HepG2 (cell line): Measurements from ENCODE around the gene NT5DC1. TPM values are rescaled to one million over a fixed set of nuclear protein-coding genes. Genes with fewer than 3 reads are reported as not detected.

Experiments used
- EHMT2 ChIP-seq: fragments of 200-600 bp; sonication (generic); IDR thresholded peaks from 2 replicates; pipeline ENCODE4 v1.7.0; 2017; ENCODE audit warnings: antibody characterized with exemption, low read depth, low read length, borderline replicate concordance
- ETS1 ChIP-seq: sonication (generic); formaldehyde crosslinking; IDR thresholded peaks from 2 replicates; pipeline ENCODE4 v1.4.0; 2020; ENCODE audit warnings: missing genetic modification reagents
- GABPA ChIP-seq, 2 experiments: IDR thresholded peaks; 2 replicates each; pipeline ENCODE4 v1.6.1; 2011 to 2016; ENCODE audit warnings: low read depth in 2 of 2, low read length in 1 of 2, missing biosample characterization in 1 of 2, missing genetic modification characterization in 1 of 2
- HMG20B ChIP-seq: conservative IDR thresholded peaks from 2 replicates; pipeline ENCODE4 v1.6.1; 2016; ENCODE audit warnings: missing genetic modification reagents, missing compliant biosample characterization
- HMGA1 ChIP-seq: sonication (generic); formaldehyde crosslinking; conservative IDR thresholded peaks from 2 replicates; pipeline ENCODE4 v1.4.0; 2020; ENCODE audit warnings: missing genetic modification reagents
- IKZF4 ChIP-seq: sonication (generic); formaldehyde crosslinking; IDR thresholded peaks from 2 replicates; pipeline ENCODE4 v1.5.1; 2020; ENCODE audit warnings: borderline replicate concordance, mild to moderate bottlenecking, low read depth, missing genetic modification reagents; ENCODE audit errors: not compliant biosample characterization
- KAT8 ChIP-seq: IDR thresholded peaks from 2 replicates; pipeline ENCODE4 v1.6.1; 2016; ENCODE audit warnings: missing genetic modification reagents, missing compliant biosample characterization
- KLF6 ChIP-seq: IDR thresholded peaks from 2 replicates; pipeline ENCODE4 v1.8.0; 2016; ENCODE audit warnings: missing biosample characterization, missing genetic modification reagents
- NR2F6 ChIP-seq, 2 experiments: IDR thresholded peaks; 2 replicates each; pipeline ENCODE4 v1.6.1; 2016; ENCODE audit warnings: antibody characterized with exemption in 1 of 2, mild to moderate bottlenecking in 1 of 2
- RARG ChIP-seq: sonication (generic); formaldehyde crosslinking; IDR thresholded peaks from 2 replicates; pipeline ENCODE4 v1.4.0; 2020; ENCODE audit warnings: low read depth, mild to moderate bottlenecking, missing genetic modification reagents
- SAP130 ChIP-seq: IDR thresholded peaks from 2 replicates; pipeline ENCODE4 v1.6.1; 2016; ENCODE audit warnings: low read depth
- SP5 ChIP-seq: IDR thresholded peaks from 2 replicates; pipeline ENCODE4 v1.6.1; 2016; ENCODE audit warnings: low read depth, borderline replicate concordance
- TCF7 ChIP-seq: sonication (generic); IDR thresholded peaks from 2 replicates; pipeline ENCODE4 v1.6.1; 2016; ENCODE audit warnings: antibody characterized with exemption, low read depth
- TEF ChIP-seq: sonication (generic); formaldehyde crosslinking; IDR thresholded peaks from 2 replicates; pipeline ENCODE4 v1.5.0; 2020; ENCODE audit warnings: missing genetic modification reagents
- TFAP4 ChIP-seq: sonication (generic); IDR thresholded peaks from 2 replicates; pipeline ENCODE4 v1.6.1; 2016; ENCODE audit warnings: low read depth, borderline replicate concordance
- XBP1 ChIP-seq: sonication (generic); formaldehyde crosslinking; IDR thresholded peaks from 2 replicates; pipeline ENCODE4 v1.5.0; 2020; ENCODE audit warnings: missing genetic modification reagents
- ZBTB43 ChIP-seq: sonication (generic); formaldehyde crosslinking; conservative IDR thresholded peaks from 2 replicates; pipeline ENCODE4 v1.4.0; 2020; ENCODE audit warnings: missing genetic modification reagents
- ZFP37 ChIP-seq: sonication (generic); formaldehyde crosslinking; IDR thresholded peaks from 2 replicates; pipeline ENCODE4 v1.4.0; 2020; ENCODE audit warnings: missing genetic modification reagents, borderline replicate concordance
- ZFP62 ChIP-seq: sonication (generic); formaldehyde crosslinking; IDR thresholded peaks from 2 replicates; pipeline ENCODE4 v1.4.0; 2020; ENCODE audit warnings: missing genetic modification reagents
- ZKSCAN5 ChIP-seq: sonication (generic); formaldehyde crosslinking; IDR thresholded peaks from 2 replicates; pipeline ENCODE4 v1.5.1; 2020; ENCODE audit warnings: mild to moderate bottlenecking, missing genetic modification reagents
- ZNF484 ChIP-seq: sonication (generic); formaldehyde crosslinking; IDR thresholded peaks from 2 replicates; pipeline ENCODE4 v1.5.1; 2020; ENCODE audit warnings: mild to moderate bottlenecking, low read depth, missing genetic modification reagents, borderline replicate concordance
- ZNF580 ChIP-seq: IDR thresholded peaks from 2 replicates; pipeline ENCODE4 v1.6.1; 2016; ENCODE audit warnings: low read depth, borderline replicate concordance
- ZNF639 ChIP-seq: conservative IDR thresholded peaks from 2 replicates; pipeline ENCODE4 v1.6.1; 2018; ENCODE audit warnings: missing genetic modification reagents
- ZNF740 ChIP-seq: sonication (generic); formaldehyde crosslinking; IDR thresholded peaks from 2 replicates; pipeline ENCODE4 v1.4.0; 2020; ENCODE audit warnings: missing genetic modification reagents
- polyA plus RNA-seq, 8 experiments: library from polyadenylated mRNA; depleted of rRNA in 3 of 8; stranded (reverse) in 7 of 8; unstranded in 1 of 8; fragments of >200 nt; fragmentation: Illumina TruSeq in 4 of 8; extraction: Trizol in 4 of 8; gene quantifications; 2 replicates each; pipeline versions ENCODE4 v1.2.1 to v1.2.3, GENCODE V29; 2011 to 2016; ENCODE audit warnings: low read depth in 4 of 8, missing spikeins in 1 of 8, mixed read lengths in 1 of 8; ENCODE audit not compliant: insufficient read depth in 1 of 8
- total RNA-seq, 5 experiments: library from RNA; depleted of rRNA; stranded (reverse); fragments of >200 nt; fragmentation: Illumina TruSeq; extraction: Trizol; gene quantifications; 2 replicates each; pipeline ENCODE4 v1.2.3, GENCODE V29; 2016; ENCODE audit warnings: low read depth in 1 of 5

NT5DC1 gene
- total and polyA plus RNA-seq, 2 of the 13 experiments (the other 11 are each of a cell fraction or from before 2014, with no cell fraction given), result 27.0 to 56.1 TPM

GRCh38 chr6:116280161-116280932 lies 179.7 kb downstream of the NT5DC1 start (continued):
- peak; percentile 43; the same call in 1 of the 2 replicates for TF ChIP-seq TFAP4
- peak; percentile 85 for TF ChIP-seq EHMT2
- TF ChIP-seq ZBTB43 (CRISPR knock-in tag), result 0 out of 2 replicates have a peak, but pooled peaks have one; percentile 2
- no peak for TF ChIP-seq IKZF4 (CRISPR knock-in tag)
- TF ChIP-seq GABPA (IDR thresholded peaks at IDR 0.05; ENCODE audit: low read depth, low read length), result no peak
- TF ChIP-seq GABPA (CRISPR knock-in tag; IDR thresholded peaks at IDR 0.05; ENCODE audit: low read depth), result no peak
- no peak for TF ChIP-seq SP5 (CRISPR knock-in tag)
- no peak for TF ChIP-seq ZFP62 (CRISPR knock-in tag)
- TF ChIP-seq TCF7, result no peak
- TF ChIP-seq ZNF580, result no peak
- no peak for TF ChIP-seq HMGA1
- TF ChIP-seq ETS1 (CRISPR knock-in tag), result no peak
- no peak for TF ChIP-seq HMG20B (CRISPR knock-in tag)
- TF ChIP-seq ZNF484 (CRISPR knock-in tag), result no peak
- no peak for TF ChIP-seq ZKSCAN5 (CRISPR knock-in tag)
- TF ChIP-seq NR2F6 (IDR thresholded peaks at IDR 0.05), result no peak
- no peak for TF ChIP-seq NR2F6 (CRISPR knock-in tag; IDR thresholded peaks at IDR 0.05)
- peak; percentile 53; the same call in 1 of the 2 replicates for TF ChIP-seq ZNF740 (CRISPR knock-in tag)
- 0 out of 2 replicates have a peak, but pooled peaks have one; percentile 3 for TF ChIP-seq KLF6
- TF ChIP-seq XBP1 (CRISPR knock-in tag), result no peak
- no peak for TF ChIP-seq ZNF639 (CRISPR knock-in tag)
- no peak for TF ChIP-seq TEF (CRISPR knock-in tag)
- no peak for TF ChIP-seq ZFP37
- peak; percentile 74 for TF ChIP-seq KAT8 (CRISPR knock-in tag)
- no peak for TF ChIP-seq RARG (CRISPR knock-in tag)
- TF ChIP-seq SAP130 (CRISPR knock-in tag), result no peak
